HL-60 (cell line): ENCODE data around the gene LILRB2.

ENCODE experiments used
- DNase-seq, 2 experiments: peaks; one replicate each; pipeline ENCODE4 v3.0.0-alpha.2; 2010 to 2020; ENCODE audit warnings: low read depth in 1 of 2, low spot score in 1 of 2
- H3K27ac ChIP-seq: fragments of 250-450 bp; sonication (Bioruptor Pico); replicated peaks from 2 replicates; pipeline ENCODE4 v1.5.1; 2020; ENCODE audit warnings: mild to moderate bottlenecking, moderate library complexity
- H3K27me3 ChIP-seq: fragments of 250-450 bp; sonication (Bioruptor Pico); 2 replicates; pipeline ENCODE4 v1.5.1; 2021; ENCODE audit warnings: mild to moderate bottlenecking, moderate library complexity; ENCODE audit not compliant: insufficient read depth, poor library complexity, severe bottlenecking
- H3K4me3 ChIP-seq: replicated peaks from 2 replicates; pipeline ENCODE4 v1.5.1; 2011; ENCODE audit warnings: mild to moderate bottlenecking, control low read depth, low read length; ENCODE audit not compliant: insufficient read depth
- GABPA ChIP-seq: IDR thresholded peaks from 2 replicates; pipeline ENCODE4 v1.6.1; 2012; ENCODE audit warnings: low read depth
- POLR2AphosphoS5 ChIP-seq: IDR thresholded peaks from 2 replicates; pipeline ENCODE4 v1.6.1; 2012; ENCODE audit warnings: low read depth
- SPI1 ChIP-seq: IDR thresholded peaks from 2 replicates; pipeline ENCODE4 v1.6.1; 2012; ENCODE audit warnings: low read depth, mild to moderate bottlenecking, borderline replicate concordance
- TF ChIP-seq, protein P1 (sequence below): IDR thresholded peaks from 2 replicates; pipeline ENCODE4 v1.6.1; 2012; ENCODE audit warnings: low read depth; ENCODE audit not compliant: insufficient replicate concordance
- TF ChIP-seq, protein P2 (sequence below): IDR thresholded peaks from one replicate; pipeline ENCODE4 v1.5.1; 2011; ENCODE audit warnings: low read length, control low read depth, inconsistent platforms; ENCODE audit not compliant: insufficient read depth

LILRB2 gene

DNA sequence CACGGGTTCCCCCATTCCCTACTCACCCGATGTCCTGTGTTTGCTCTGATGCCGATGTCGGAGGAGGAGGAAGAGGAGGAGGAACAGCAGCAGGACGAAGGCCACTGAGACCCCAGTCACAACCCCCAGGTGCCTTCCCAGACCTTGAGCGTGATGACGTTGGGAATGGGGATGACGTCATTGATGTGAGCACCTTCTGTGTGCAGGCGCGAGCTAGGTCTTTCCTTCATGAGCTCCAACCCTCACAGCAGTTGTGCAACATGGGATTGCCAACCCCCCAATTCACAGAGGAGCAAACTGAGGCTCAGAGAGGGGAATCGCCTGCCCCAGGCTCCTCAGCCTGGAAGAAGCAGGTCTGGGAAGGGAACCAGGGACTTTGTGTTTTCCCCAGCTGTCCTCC lies 28.1 kb downstream of the LILRB2 start:
- TF ChIP-seq, protein P1, sequence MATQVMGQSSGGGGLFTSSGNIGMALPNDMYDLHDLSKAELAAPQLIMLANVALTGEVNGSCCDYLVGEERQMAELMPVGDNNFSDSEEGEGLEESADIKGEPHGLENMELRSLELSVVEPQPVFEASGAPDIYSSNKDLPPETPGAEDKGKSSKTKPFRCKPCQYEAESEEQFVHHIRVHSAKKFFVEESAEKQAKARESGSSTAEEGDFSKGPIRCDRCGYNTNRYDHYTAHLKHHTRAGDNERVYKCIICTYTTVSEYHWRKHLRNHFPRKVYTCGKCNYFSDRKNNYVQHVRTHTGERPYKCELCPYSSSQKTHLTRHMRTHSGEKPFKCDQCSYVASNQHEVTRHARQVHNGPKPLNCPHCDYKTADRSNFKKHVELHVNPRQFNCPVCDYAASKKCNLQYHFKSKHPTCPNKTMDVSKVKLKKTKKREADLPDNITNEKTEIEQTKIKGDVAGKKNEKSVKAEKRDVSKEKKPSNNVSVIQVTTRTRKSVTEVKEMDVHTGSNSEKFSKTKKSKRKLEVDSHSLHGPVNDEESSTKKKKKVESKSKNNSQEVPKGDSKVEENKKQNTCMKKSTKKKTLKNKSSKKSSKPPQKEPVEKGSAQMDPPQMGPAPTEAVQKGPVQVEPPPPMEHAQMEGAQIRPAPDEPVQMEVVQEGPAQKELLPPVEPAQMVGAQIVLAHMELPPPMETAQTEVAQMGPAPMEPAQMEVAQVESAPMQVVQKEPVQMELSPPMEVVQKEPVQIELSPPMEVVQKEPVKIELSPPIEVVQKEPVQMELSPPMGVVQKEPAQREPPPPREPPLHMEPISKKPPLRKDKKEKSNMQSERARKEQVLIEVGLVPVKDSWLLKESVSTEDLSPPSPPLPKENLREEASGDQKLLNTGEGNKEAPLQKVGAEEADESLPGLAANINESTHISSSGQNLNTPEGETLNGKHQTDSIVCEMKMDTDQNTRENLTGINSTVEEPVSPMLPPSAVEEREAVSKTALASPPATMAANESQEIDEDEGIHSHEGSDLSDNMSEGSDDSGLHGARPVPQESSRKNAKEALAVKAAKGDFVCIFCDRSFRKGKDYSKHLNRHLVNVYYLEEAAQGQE = no peak
- TF ChIP-seq SPI1 (no peak), GABPA (no peak), POLR2AphosphoS5 (no peak)
- TF ChIP-seq, protein P2, sequence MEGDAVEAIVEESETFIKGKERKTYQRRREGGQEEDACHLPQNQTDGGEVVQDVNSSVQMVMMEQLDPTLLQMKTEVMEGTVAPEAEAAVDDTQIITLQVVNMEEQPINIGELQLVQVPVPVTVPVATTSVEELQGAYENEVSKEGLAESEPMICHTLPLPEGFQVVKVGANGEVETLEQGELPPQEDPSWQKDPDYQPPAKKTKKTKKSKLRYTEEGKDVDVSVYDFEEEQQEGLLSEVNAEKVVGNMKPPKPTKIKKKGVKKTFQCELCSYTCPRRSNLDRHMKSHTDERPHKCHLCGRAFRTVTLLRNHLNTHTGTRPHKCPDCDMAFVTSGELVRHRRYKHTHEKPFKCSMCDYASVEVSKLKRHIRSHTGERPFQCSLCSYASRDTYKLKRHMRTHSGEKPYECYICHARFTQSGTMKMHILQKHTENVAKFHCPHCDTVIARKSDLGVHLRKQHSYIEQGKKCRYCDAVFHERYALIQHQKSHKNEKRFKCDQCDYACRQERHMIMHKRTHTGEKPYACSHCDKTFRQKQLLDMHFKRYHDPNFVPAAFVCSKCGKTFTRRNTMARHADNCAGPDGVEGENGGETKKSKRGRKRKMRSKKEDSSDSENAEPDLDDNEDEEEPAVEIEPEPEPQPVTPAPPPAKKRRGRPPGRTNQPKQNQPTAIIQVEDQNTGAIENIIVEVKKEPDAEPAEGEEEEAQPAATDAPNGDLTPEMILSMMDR = no peak
- no peak for DNase-seq
- Histone ChIP-seq H3K27me3 (peaks cover 23% of the 10 kb centered on the region), H3K4me3 (no peak overlapping the region), H3K27ac (no peak overlapping the region)

DNA sequence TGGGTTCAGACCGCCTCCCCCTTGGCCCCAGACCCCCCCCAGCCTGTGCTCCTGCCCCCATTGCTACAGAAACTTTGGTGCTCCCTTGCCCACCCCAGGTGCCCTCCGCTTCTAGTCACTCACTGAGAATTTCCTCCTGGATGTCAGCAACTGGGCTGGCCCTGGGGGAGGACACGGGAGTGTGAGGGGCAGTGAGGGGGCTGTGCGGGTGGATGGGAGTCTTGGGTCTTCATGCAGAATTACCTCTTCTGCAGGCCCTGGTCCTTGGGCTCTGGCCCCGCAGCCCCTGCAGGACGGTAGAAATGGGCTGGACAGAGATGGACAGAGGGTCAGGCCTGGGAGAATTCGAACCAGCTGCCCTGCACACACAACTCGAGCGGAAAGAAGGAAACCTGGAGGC lies 28.7 kb downstream of the LILRB2 start:
- H3K27ac ChIP-seq = no peak overlapping the region
- no peak for TF ChIP-seq SPI1
- TF ChIP-seq, protein P1 = no peak
- TF ChIP-seq GABPA = no peak
- TF ChIP-seq POLR2AphosphoS5 = no peak
- TF ChIP-seq, protein P2 = no peak
- no peak for DNase-seq
- H3K27me3 ChIP-seq = peaks cover 19% of the 10 kb centered on the region
- no peak overlapping the region for H3K4me3 ChIP-seq

DNA sequence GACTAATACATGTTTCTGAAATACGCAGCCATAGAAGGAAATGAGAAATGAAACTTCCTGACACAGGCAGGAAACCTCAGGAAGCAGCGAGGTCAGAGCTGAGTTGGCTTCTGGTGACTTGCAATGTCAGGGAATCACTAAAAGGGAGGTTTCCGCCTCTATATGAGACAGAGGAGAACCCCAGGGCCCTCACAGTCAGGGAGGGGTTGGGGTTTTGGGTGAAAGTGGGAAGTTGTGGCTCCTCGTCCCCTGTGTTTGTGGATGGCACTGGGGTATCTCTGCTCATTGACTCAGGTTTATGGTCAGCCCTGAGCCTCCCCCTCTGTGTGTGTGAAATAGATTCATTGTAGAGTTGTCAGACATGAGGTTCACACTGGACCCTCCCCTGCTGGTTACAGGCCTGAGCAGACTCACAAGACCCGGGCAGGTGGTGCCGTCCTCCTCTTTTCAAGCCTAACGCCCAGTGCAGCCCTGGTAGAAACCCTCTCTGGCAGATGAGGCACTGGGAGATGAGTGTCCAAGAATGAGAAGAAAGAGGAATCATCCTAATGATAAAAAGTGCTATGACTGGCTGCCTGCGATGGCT lies 32.8 kb downstream of the LILRB2 start:
- peaks cover 6% of the 10 kb centered on the region for H3K27me3 ChIP-seq
- no peak overlapping the region for H3K27ac ChIP-seq
- H3K4me3 ChIP-seq = no peak overlapping the region
- DNase-seq = peak; percentile 24 to 63
- TF ChIP-seq GABPA (no peak), SPI1 (no peak), POLR2AphosphoS5 (no peak)
- TF ChIP-seq, protein P1 = no peak
- TF ChIP-seq, protein P2 = no peak
